ENCODE data around the gene ENPEP.
"Not testable (repeated sequence)": the region's sequence is repeated elsewhere in the genome, so short reads cannot be mapped to it uniquely, and the experiment has no call there.

Gene ENPEP

DNA sequence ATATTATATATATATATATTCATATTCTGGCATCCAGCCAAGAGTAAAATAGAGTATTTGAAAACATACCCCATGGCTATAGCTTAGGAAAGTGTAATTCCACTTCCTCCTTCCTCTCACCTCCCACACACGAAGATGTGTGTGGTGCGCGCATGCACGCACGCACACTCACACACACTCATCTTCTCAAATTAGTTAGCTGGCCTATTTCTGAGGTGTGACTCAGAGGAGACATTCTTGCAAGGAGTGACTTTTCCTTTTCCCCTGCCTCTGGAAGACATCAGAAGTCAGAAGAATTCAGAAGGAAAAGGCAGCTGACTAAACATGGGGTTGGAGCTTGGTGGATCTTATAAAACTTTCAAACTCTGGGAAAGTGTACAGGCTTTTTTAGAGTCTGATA is 8.8 kb downstream of the ENPEP start:
- DNase-seq: peak in 5 of 58 donors; percentile 1 to 19 (median 11)

DNA sequence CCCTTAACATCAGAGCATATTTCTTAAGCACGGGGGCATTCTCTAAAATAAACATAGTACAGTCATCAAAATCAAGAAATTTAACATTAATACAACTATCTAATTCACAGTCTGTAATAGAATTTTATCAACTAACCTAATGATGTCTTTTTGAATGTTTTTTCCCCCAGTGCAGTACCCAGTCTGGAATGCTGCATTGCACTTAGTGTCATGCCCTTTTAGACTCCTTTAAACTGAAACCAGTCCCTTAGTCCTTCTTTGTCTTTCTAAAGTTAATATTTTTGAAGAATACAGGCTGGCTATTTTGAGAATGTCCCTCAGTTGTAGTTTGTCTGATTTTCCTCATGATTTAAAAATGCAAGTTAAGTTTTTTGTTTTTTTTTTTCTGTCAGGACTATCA is 9.5 kb downstream of the ENPEP start:
- no peak for DNase-seq

DNA sequence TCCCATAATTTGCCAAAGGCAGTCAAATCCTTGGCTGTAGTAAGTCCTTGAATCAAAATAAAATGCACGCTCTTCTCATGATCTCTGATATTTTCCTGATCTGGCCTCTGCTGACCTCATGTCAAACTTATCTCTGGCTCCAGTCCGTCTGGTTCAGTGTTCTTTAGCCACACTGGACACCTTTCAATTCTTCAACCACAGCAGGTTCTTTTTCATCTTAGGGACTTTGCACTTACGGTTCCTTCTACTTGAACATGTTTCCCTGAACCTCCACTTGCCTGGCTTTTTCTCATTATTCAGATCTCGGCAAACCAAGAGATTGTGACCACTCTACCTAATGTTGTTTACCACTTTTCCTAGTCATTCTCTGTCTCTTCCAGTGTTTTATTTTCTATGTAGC is 10.3 kb downstream of the ENPEP start:
- no peak for DNase-seq

DNA sequence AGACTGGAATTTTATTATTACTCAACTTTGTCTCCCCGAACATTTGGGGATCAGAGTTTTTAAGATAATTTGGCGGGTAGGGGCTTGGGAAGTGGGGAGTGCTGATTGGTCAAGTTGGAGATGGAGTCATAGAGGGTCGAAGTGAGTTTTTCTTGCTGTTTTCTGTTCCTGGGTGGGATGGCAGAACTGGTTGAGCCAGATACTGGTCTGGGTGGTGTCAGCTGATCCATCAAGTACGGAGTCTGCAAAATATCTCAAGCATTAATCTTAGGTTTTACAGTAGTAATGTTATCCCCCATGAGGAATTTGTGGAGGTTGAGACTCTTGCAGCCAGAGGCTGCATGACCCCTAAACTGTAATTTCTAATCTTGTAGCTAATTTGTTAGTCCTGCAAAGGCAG is 10.9 kb downstream of the ENPEP start:
- not testable (repeated sequence) for DNase-seq

DNA sequence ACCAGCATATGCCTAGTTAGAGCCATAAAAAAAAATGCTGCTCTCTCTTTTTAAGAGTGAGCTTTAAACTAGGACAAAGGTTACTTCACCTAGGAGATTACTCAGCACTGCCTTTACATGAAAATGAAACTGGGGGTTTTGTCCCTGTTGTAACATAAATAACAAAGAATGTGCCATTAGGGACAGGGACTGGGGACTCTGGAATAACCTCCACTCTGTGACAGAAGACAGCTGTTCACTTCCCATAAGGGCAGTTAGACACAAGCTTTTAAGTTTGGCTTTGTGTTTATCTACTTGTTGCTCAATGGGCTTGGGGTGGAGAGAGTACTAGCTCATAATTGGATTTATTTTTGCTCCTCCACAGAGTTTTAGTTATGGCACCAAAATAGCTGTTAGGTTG is 11.9 kb downstream of the ENPEP start:
- DNase-seq: no peak

DNA sequence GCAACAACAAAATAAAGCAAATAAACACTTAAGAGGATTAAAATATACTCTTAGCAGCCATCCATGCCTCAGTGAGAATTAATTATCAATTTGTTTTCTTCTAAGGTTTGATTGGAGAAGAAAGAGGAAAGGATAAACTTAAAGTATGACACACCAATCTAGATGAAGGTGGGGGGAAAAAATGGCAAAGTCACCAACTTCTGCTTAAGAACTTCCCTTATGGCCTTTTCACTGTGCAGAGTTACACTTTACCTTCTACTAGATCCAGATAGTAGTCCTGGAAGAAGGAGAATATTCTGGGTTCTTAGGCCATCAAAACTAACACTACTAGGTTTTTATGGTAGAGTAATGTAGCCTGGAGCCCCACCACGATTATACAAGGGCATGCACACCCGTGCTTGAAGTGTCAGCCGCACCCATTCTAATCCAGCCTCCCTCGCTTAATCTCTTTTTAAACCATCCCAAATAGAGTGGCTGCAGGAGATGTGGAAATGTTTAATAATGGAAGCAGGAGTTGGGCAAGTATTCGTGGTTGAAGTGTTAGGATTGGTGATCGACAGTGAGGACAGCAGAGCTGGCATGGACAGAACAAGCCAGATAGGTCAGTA is 14.1 kb downstream of the ENPEP start:
- no peak for DNase-seq

DNA sequence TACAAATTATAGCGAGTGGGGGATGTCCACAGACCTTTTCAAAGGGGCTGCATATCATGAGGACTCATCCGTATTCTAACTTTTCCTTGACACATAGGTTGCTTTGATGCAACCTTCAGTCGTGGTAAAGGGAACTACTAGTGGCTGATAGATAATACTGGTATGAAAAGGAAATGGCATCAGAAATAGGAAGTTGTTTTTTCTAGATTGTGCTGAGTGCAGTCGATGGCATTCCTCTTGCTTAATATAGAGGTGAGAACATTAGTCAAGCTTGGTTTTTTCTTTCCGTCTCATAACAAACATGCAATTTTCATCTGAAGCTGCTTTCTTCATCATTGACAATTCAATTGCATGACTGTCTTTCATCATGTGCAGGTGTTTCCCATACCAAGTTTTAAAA is 16.6 kb downstream of the ENPEP start:
- DNase-seq: no peak

DNA sequence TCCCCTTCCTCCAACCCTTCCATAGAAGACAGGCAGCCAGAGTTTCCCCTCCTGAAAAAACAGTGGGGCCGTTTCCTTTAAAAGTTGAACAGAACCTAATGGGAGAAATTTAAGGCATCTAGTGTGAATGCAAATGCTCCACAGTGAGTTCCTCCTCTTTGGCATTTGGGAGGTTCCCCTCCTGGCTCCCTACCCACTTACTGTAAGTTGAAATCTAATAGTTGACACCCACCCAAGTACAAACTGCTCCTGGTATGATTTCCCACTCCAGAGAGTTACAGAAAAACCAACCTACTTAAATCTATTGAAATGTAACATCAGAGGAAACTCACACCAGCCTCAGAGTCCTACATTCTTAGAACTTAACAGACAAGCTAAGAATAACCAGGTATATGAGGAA is 17.6 kb downstream of the ENPEP start:
- no peak for DNase-seq

DNA sequence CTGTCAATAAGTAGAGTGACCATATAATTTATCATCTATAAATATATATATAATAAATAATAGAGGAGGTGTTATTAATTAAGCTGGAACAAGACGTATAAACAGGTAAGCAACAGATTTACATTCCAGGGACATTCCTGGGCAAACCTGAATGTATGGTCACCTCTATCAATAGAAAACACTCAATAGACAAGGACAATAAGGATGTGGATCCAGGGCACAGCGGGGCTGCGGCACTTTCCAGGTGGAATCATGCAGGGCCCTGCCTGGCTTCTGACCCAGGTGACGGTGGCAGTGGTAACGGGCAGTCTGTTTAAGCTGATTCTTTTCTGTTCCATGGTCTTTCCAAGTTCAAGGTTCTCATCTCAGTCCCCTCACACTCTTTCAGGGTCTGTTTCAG is 22.5 kb downstream of the ENPEP start:
- DNase-seq: no peak

DNA sequence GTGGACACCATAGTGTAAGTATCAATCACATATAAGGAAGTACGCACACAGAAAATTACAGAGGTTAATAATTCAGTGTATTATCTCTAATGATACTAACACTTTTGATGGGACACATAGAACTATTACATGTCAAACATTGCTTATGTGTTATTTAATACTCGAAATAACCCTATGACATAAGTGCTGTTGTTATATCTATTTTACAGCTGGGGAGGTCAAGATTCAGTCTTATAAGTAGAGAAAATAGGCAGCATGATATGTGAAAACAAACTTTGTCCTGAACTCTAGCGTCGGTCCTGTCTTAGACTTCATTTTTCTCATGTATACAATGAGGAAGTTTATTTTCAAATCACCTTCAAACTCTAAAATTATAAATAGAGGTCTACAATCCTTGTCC is 23.2 kb downstream of the ENPEP start:
- DNase-seq: no peak

DNA sequence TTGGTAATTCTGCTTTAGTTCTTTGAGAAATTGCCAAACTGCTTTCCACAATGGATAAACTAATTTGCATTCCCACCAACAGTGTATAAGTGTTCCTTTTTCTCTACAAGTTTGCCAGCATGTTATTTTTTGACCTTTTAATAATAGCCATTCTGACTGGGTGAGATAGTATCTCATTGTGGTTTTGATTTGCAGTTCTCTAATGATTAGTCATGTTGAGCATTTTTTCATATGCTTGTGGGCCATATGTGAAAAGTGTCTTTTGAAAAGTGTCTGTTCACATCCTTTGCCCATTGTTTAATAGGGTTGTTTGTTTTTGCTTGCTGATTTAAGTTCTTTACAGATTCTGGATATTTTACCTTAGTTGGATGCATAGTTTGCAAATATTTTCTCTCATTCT is 25.9 kb downstream of the ENPEP start:
- no peak for DNase-seq

DNA sequence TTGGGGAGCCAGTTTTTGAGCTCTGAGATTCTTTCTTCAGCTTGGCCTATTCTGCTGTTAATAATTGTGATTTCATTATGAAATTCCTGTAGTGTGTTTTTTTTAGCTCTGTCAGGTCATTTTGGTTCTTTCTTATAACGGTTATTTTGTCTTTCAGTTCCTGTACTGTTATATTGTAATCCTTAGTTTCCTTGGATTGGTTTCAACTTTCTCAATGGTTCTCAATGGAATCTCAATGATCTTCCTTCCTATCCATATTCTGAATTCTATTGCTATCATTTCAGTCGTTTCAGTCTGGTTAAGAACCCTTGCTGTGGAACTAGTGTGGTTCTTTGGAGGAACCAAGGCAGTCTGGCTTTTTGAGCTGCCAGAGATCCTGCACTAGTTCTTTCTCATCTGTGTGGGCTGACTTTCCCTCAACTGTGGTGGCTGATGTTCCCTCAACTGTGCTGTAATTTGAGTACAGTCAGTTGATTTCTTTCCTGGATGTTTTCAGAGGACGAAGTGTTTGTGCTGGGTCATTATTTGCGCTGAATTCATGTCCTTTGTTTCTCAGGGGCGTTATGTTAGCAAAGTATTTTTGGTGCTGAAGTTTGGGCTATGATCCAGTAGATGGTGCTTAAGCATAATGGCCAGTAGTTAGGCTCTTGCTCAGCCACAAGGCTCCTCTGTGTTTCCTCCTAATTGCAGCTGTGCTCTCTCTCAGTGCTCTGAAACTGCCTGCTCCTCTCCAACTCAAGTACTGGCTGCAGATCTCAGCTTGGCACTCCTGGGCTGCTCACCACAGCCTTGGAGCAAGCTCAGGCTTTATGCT is 27.5 kb downstream of the ENPEP start:
- DNase-seq: peak in 3 of 58 donors; percentile 1 to 45 (median 4)

DNA sequence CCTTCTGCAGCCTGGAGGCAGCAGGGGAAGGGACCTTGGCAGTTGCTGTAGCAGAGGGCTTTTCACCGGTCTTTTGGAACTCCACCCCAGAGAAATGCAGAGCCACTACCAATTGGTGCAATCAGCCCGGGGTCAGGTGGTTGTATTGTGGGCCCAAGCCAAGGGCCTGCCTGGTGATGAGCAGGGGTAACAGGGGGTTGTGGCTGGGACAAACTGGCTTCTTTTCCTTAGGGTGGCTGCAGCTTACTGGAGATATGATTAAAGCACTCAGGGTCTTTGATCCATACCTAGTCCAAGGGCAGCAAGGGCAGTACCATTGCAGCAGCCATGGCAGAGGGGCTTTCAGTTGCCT is 28.1 kb downstream of the ENPEP start:
- peak in 1 of 58 donors; percentile 4 for DNase-seq

DNA sequence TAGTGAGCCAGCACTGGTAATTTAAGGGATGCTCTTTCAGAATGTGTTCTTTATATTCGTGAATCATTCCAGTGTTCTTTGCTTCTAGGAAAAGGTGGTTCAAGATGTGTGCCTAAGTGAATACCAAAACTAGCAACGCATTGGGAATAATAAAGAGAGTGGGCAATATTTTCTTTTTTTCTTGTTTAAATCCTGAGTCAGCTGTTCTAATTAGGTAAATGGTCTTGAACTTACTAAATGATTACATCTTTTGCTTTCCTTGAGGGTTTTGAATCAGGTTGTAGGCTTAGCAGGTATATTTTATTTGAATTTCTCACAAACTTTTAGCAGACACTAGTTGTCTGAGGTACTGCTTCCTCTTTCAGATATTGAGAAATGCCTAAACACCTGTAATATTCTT is 29.5 kb downstream of the ENPEP start:
- DNase-seq: no peak

DNA sequence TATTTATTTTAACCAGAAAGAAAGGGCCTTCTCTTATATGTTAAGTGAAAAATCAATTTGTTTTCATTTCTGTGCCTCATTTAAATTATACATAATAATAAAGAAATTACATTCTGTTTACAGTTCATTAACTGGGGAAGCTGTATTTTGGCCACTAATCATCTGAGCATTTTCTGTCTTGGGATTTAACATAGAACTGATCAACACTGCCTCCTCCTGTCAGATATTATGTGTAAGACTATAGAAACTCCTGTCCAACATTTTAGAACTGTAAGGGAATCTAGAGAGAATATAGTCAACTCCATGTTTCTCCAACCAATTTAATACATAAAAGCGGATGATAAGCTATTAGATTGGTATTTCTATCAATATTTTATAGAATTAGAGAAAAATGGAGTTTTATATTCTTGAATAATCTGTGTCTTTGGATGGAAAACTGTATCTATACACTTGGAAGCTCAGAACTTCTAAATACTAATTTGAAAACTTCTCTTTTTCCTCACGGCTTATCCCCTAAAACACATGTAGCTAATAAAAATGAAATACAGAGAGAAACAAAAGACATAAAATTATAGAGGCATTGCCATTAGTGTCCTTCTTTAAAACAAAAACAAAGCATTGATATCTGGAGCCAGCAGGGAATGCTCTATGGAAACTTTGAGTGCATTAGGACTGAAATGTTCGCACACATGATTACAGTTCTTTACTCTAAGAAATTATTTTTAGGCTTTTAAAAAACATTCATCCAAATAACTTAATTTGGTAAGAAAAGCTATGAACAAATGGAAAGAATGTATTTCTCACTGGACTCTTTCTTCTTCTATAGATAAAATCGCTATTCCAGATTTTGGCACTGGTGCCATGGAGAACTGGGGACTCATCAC is 33.1 kb downstream of the ENPEP start:
- DNase-seq: no peak

DNA sequence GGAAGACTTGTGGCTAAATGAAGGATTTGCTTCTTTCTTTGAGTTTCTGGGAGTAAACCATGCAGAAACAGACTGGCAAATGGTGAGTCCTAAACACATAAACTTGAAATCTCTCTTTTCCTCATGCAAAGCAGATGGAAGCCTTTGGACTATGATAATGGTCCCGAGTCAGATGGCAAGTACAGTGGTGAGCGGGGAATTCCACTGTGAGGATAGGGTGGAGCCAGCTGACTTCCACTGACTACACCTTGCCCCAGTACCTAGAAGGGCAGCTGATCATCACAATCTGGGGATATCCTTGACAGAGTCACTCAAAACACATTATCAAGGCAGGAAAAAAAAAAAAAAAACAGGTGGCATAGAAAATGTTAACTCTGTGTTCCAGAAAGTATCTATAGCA is 34.3 kb downstream of the ENPEP start:
- no peak for DNase-seq

DNA sequence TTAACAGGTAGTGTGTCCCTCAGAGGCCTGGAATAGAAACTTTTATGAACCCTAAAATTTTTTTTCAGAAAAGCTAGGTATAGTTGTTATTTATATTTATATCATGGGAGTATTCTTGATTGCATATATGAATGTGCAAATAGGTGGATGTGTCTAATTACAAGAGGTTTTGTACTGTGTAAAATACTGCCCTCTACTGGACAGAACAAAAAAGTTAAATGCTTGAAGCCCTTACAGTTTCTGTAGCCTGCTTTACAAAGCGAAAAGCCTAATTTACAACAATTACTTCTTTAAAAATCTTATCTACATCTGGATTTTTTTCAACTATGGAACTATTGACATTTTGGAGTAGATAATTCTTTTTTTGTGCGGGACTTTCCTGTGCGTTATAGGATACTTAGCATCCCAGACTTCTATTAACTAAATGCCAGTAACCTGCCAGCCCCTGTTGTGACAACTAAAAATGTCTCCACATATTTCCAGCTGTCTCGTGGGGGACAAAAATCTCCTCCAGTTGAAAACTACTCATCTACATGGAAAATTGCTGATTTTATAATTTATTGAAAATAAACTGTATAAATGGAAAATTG is 35.1 kb downstream of the ENPEP start:
- DNase-seq: peak in 2 of 58 donors; percentile 18 to 53

DNA sequence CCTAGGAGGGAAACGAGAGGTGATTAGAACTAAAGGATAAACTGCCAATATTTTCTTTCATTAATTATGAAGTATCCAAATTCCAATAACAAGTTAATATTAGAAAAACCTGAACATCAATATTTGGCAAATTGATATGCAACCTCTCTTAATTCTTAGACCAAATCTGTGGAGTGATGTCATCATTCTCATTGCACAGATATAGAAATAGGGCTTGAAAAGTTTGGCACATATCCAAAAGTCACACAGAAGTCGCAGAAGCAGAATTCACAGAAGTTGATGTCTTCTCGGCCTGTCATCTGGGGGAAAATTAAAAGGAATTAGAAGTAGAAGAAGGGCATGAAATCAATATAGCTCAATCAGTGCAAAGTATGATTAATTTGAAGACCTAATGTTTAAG is 36.9 kb downstream of the ENPEP start:
- no peak for DNase-seq

DNA sequence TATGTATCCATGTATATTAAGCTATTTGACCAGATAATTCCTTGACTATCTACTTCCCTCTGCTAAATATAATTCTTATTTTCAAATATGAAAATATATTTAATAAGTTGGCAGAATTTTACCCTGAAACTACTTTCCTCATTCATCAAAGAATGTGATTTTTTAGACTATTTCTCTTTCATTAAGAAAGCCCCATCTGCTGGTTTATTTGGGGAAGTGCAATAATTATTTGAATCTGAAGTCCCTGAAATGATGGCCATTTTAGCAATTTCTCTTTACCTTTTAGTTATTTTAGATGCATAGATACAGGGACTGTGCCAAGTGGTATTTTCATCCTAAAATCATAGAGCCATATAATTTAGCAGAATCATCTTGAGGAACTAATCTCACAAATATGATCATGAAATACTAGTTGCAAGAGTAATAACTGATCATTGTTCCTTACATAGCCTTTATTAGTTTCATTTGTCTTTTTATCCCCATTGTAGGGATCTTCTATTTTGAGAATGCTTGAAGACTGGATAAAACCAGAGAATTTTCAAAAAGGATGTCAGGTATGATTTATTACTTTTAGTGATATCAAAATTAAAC is 39.0 kb downstream of the ENPEP start:
- peak in 1 of 58 donors; percentile 3 for DNase-seq

DNA sequence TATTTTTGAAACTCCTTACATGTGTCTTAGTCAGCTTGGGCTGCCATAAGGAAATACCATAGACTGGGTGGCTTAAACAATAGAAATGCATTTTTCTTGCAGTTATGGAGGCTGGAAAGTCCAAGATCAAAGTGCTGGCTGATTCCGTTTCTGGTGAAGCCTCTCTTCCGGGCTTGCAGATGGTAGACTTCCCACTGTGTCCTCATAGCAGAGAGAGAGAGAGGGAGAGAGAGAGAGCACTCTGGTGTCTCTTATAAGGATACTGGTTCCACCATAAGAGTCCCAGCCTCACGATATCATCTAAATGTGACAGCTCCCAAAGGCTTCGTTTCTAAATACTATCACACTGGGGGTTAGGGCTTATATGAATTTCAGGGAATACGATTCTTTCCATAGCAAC is 39.7 kb downstream of the ENPEP start:
- no peak for DNase-seq
